Kidney (tissue), 14 donors: Measurements from ENCODE around the gene SLC24A4. TPM values are rescaled to one million over a fixed set of nuclear protein-coding genes. Genes with fewer than 3 reads are reported as not detected.

Experiments used
- DNase-seq, 5 donors: peaks; one replicate each; pipeline ENCODE4 v3.0.0-alpha.2; 2013 to 2020
- FAIRE-seq: peaks from 2 replicates; lab custom pipeline; 2012; peaks lifted over from hg19 to GRCh38; lab: Jason Lieb, UNC
- H3K27ac ChIP-seq, 2 donors: one replicate each; pipeline ENCODE4 v1.7.0; 2013; ENCODE audit warnings: low read depth in 2 of 2, low read length in 2 of 2, inconsistent platforms in 1 of 2
- H3K27me3 ChIP-seq: one replicate; pipeline ENCODE4 v1.7.1; 2013; ENCODE audit warnings: low read length, inconsistent platforms; ENCODE audit not compliant: control insufficient read depth, insufficient read depth
- H3K36me3 ChIP-seq, 3 donors: one replicate each; pipeline versions ENCODE4 v1.7.0 to v1.7.1; 2013; ENCODE audit warnings: low read length in 3 of 3, control low read depth in 1 of 3, inconsistent platforms in 1 of 3; ENCODE audit not compliant: insufficient read depth in 3 of 3, control insufficient read depth in 2 of 3
- H3K4me1 ChIP-seq, 3 donors: one replicate each; pipeline versions ENCODE4 v1.7.0 to v1.7.1; 2013; ENCODE audit warnings: low read length in 3 of 3, inconsistent platforms in 1 of 3, low read depth in 1 of 3; ENCODE audit not compliant: control insufficient read depth in 2 of 3, insufficient read depth in 2 of 3
- H3K4me3 ChIP-seq, 3 donors: one replicate each; pipeline versions ENCODE4 v1.7.0 to v1.8.1; 2013; ENCODE audit warnings: low read length in 3 of 3, control low read depth in 1 of 3, inconsistent platforms in 1 of 3
- H3K9ac ChIP-seq, 3 donors: one replicate each; pipeline versions ENCODE4 v1.7.0 to v1.7.1; 2013; ENCODE audit warnings: low read length in 3 of 3, control low read depth in 1 of 3, inconsistent platforms in 1 of 3
- H3K9me3 ChIP-seq, 3 donors: one replicate each; pipeline versions ENCODE4 v1.7.0 to v1.7.1; 2013; ENCODE audit warnings: low read length in 3 of 3, control low read depth in 1 of 3, inconsistent platforms in 1 of 3; ENCODE audit not compliant: control insufficient read depth in 2 of 3, insufficient read depth in 1 of 3
- CTCF ChIP-seq: IDR thresholded peaks from 3 replicates; pipeline ENCODE4 v1.5.1; 2012; ENCODE audit warnings: mild to moderate bottlenecking, moderate library complexity, borderline replicate concordance; ENCODE audit not compliant: insufficient read depth; ENCODE audit errors: extremely low read depth
- intact Hi-C: fragments of 100-400 bp; cut with DNase I; formaldehyde crosslinking; loops from one replicate; pipeline ENCODE4 v1.11.1; 2022
- polyA plus RNA-seq: library from polyadenylated mRNA; stranded (reverse); fragments of 350-450 nt; fragmentation: Illumina TruSeq; extraction: RNeasy Lipid Tissue Mini Kit (QIAGEN cat#74804); gene quantifications from one replicate; pipeline ENCODE4 v1.2.3, GENCODE V29; 2014; ENCODE audit warnings: low read depth, low replicate concordance; ENCODE audit not compliant: insufficient read depth
- total RNA-seq: library from RNA; stranded (reverse); fragmentation: NEBNext Ultra II Directional; extraction: Animal tissue kit (Norgen Biotek cat#: 25700); gene quantifications from one replicate; pipeline ENCODE4 v1.2.1, GENCODE V29; 2021
- donor health status: control.
- donor health status: control.
- donor health status: control.
- donor health status: control.
- donor health status: control.
- donor health status: DM: yes; HTN: yes; CAD: no.
- donor health status: Normal renal cell carcinoma (clear cell type).

Gene SLC24A4
- total and polyA plus RNA-seq, 2 donors from 2014 or later, result 0.32 to 0.85 TPM

- H3K4me3 ChIP-seq, result no peak overlapping the region
- FAIRE-seq (no peak), DNase-seq (no peak)
- no peak overlapping the region for H3K27ac ChIP-seq
- H3K9ac ChIP-seq, result no peak overlapping the region
- intact Hi-C loops, result no loop called here
- H3K36me3 ChIP-seq, result no peaks in the 10 kb centered on the region
- no peak for TF ChIP-seq CTCF
- H3K27me3 ChIP-seq, result no peaks in the 10 kb centered on the region
- H3K4me1 ChIP-seq, result peaks cover 0 to 5% (median 0%) of the 10 kb centered on the region in 3 donors
- H3K9me3 ChIP-seq, result no peaks in the 10 kb centered on the region
Measured at GRCh38 chr14:92411135-92411534, 88.2 kb downstream of the SLC24A4 start.

GRCh38 chr14:92411941-92412340 is 89.0 kb downstream of the SLC24A4 start:
- DNase-seq (no peak), FAIRE-seq (no peak)
- Histone ChIP-seq H3K36me3 (no peaks in the 10 kb centered on the region), H3K9me3 (no peaks in the 10 kb centered on the region), H3K4me1 (peaks cover 0 to 5% (median 0%) of the 10 kb centered on the region in 3 donors), H3K9ac (no peak overlapping the region), H3K27me3 (no peaks in the 10 kb centered on the region), H3K4me3 (no peak overlapping the region), H3K27ac (no peak overlapping the region)
- no peak for TF ChIP-seq CTCF
- intact Hi-C loops, result no loop called here

DNA sequence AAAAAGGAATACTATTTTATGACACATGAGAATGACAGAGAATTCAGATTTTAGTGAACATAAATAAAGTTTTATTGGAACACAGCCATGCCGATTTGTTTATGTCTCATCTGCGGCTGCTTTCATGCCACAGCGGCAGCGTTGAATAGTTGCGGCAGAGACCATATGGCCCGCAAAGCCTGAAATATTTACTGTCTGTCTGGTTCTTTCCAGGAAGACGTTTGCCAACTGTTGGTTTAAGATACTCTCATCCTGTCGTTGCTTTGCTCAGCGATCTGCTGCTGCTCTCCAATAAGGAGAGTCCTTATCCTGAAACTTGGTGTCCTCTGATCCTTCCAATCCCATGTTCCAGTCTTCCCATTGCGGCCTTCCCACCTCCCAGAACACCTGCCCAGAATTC is 89.9 kb downstream of the SLC24A4 start:
- peaks cover 0 to 5% (median 0%) of the 10 kb centered on the region in 3 donors for H3K4me1 ChIP-seq
- no peaks in the 10 kb centered on the region for H3K9me3 ChIP-seq
- no peaks in the 10 kb centered on the region for H3K27me3 ChIP-seq
- H3K4me3 ChIP-seq, result no peak overlapping the region
- no peaks in the 10 kb centered on the region for H3K36me3 ChIP-seq
- intact Hi-C loops, result no loop called here
- no peak for DNase-seq
- FAIRE-seq, result no peak
- TF ChIP-seq CTCF, result no peak
- H3K9ac ChIP-seq, result no peak overlapping the region
- no peak overlapping the region for H3K27ac ChIP-seq

DNA sequence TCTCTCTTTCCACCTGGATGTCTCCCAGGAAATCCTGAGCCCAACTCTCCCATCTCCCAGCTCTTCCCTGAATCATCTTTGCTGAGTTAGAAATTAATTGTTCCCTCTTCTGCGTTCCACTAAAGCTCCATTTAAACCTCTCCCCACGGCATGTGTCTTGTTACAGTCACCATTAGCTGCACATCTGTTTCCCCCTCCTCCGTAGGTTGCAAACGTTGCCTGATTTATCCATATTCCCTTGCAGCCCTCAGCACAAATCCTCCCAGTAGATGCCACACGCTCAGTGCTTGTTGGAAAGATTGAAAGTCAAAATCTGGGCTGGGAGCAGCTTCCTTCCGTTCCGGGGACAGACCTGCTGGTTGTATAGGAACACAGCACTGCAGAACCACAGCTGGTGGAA is 90.4 kb downstream of the SLC24A4 start:
- TF ChIP-seq CTCF, result no peak
- intact Hi-C loops, result no loop called here
- Histone ChIP-seq H3K27ac (no peak overlapping the region), H3K27me3 (no peaks in the 10 kb centered on the region), H3K4me3 (no peak overlapping the region), H3K4me1 (peaks cover 0 to 5% (median 0%) of the 10 kb centered on the region in 3 donors), H3K9me3 (no peaks in the 10 kb centered on the region), H3K36me3 (no peaks in the 10 kb centered on the region), H3K9ac (no peak overlapping the region)
- DNase-seq (no peak), FAIRE-seq (no peak)
